GM21390 (cell line): ENCODE results near the gene SKAP2.

Experiments used
- ATAC-seq: cut with Tn5 transposase; IDR thresholded peaks from one replicate; pipeline ENCODE4 v1.9.1; 2021; ENCODE audit not compliant: unreplicated experiment

The SKAP2 gene

GRCh38 chr7:26698194-26698593 lies 166.2 kb downstream of the SKAP2 start:
- no peak for ATAC-seq

- ATAC-seq: no peak
Measured at GRCh38 chr7:26696978-26697377, 167.4 kb downstream of the SKAP2 start.

GRCh38 chr7:26696161-26696560 lies 168.2 kb downstream of the SKAP2 start:
- ATAC-seq: no peak

GRCh38 chr7:26694713-26695112 lies 169.7 kb downstream of the SKAP2 start:
- no peak for ATAC-seq

- ATAC-seq: no peak
Measured at GRCh38 chr7:26694141-26694540, 170.2 kb downstream of the SKAP2 start.

- ATAC-seq: no peak
Measured at GRCh38 chr7:26691886-26692285, 172.5 kb downstream of the SKAP2 start.

- ATAC-seq: no peak
Measured at GRCh38 chr7:26691406-26691805, 173.0 kb downstream of the SKAP2 start.

GRCh38 chr7:26690135-26690805 lies 174.1 kb downstream of the SKAP2 start:
- ATAC-seq: no peak

GRCh38 chr7:26688936-26689506 lies 175.4 kb downstream of the SKAP2 start:
- peak; percentile 93 for ATAC-seq

GRCh38 chr7:26688388-26688787 lies 176.0 kb downstream of the SKAP2 start:
- no peak for ATAC-seq

GRCh38 chr7:26687032-26687431 lies 177.4 kb downstream of the SKAP2 start:
- ATAC-seq: no peak

GRCh38 chr7:26686448-26686981 lies 177.9 kb downstream of the SKAP2 start:
- ATAC-seq: no peak

GRCh38 chr7:26685606-26686005 lies 178.8 kb downstream of the SKAP2 start:
- ATAC-seq: no peak

GRCh38 chr7:26684447-26684846 lies 179.9 kb downstream of the SKAP2 start:
- no peak for ATAC-seq

- ATAC-seq: no peak
Measured at GRCh38 chr7:26683277-26683676, 181.1 kb downstream of the SKAP2 start.

GRCh38 chr7:26681819-26682418 lies 182.5 kb downstream of the SKAP2 start:
- no peak for ATAC-seq

- ATAC-seq: no peak
Measured at GRCh38 chr7:26680587-26680986, 183.8 kb downstream of the SKAP2 start.

- no peak for ATAC-seq
Measured at GRCh38 chr7:26675143-26675887, 189.1 kb downstream of the SKAP2 start.

- ATAC-seq: no peak
Measured at GRCh38 chr7:26673858-26674257, 190.5 kb downstream of the SKAP2 start.

GRCh38 chr7:26673271-26673670 lies 191.1 kb downstream of the SKAP2 start:
- no peak for ATAC-seq

- ATAC-seq: no peak
Measured at GRCh38 chr7:26670841-26671240, 193.5 kb downstream of the SKAP2 start.

- no peak for ATAC-seq
Measured at GRCh38 chr7:26670290-26670689, 194.1 kb downstream of the SKAP2 start.
